HUDEP-2 (cell line): ENCODE measurements around the gene GSDME.

Experiments used
- DNase-seq, 76 experiments: peaks; one replicate each; lab custom pipeline; 2025; ENCODE audit not compliant: unreplicated experiment in 76 of 76; lab: John Stamatoyannopoulos, UW

Gene GSDME

GRCh38 chr7:24724451-24725190 lies 32.6 kb downstream of the GSDME start:
- no peak for DNase-seq

- no peak for DNase-seq
Measured at GRCh38 chr7:24723178-24723530, 34.1 kb downstream of the GSDME start.

GRCh38 chr7:24722386-24723177 lies 34.7 kb downstream of the GSDME start:
- no peak for DNase-seq

- DNase-seq, result no peak
Measured at GRCh38 chr7:24721481-24722001, 35.7 kb downstream of the GSDME start.

GRCh38 chr7:24720283-24720682 lies 37.0 kb downstream of the GSDME start:
- no peak for DNase-seq

GRCh38 chr7:24718977-24719491 lies 38.2 kb downstream of the GSDME start:
- no peak for DNase-seq

- DNase-seq, result no peak
Measured at GRCh38 chr7:24718431-24718831, 38.8 kb downstream of the GSDME start.

GRCh38 chr7:24717694-24718320 lies 39.5 kb downstream of the GSDME start:
- no peak for DNase-seq

GRCh38 chr7:24717247-24717622 lies 40.0 kb downstream of the GSDME start:
- DNase-seq, result no peak

- no peak for DNase-seq
Measured at GRCh38 chr7:24716480-24717246, 40.6 kb downstream of the GSDME start.

- peak in 17 of 76 experiments; percentile 5 to 38 (median 19) for DNase-seq
Measured at GRCh38 chr7:24715661-24716479, 41.4 kb downstream of the GSDME start.

- DNase-seq, result no peak
Measured at GRCh38 chr7:24715171-24715570, 42.1 kb downstream of the GSDME start.

- DNase-seq, result no peak
Measured at GRCh38 chr7:24714676-24715010, 42.6 kb downstream of the GSDME start.

GRCh38 chr7:24713850-24714675 lies 43.2 kb downstream of the GSDME start:
- no peak for DNase-seq

GRCh38 chr7:24713039-24713793 lies 44.0 kb downstream of the GSDME start:
- no peak for DNase-seq

- DNase-seq, result no peak
Measured at GRCh38 chr7:24709585-24710360, 47.5 kb downstream of the GSDME start.

GRCh38 chr7:24709051-24709450 lies 48.2 kb downstream of the GSDME start:
- no peak for DNase-seq
